Endothelial cell of umbilical vein (primary cell): Measurements from ENCODE around the gene ARPC5. TPM values are rescaled to one million over a fixed set of nuclear protein-coding genes. Genes with fewer than 3 reads are reported as not detected.

Source experiments
- BruUV-seq: library from RNA; stranded (reverse); fragments of 400-500 nt; replicated peaks from 2 replicates; lab custom pipeline; 2021; lab: Mats Ljungman, UMichigan
- CTCF ChIA-PET: fragments of 300-600, 350-600 bp; sonication (Branson Sonifier 250); formaldehyde crosslinking; loops from one replicate; lab custom pipeline; 2021; ENCODE audit warnings: antibody characterized with exemption, inconsistent platforms; lab: Charles Lee
- POLR2A ChIA-PET: fragments of 300-600, 350-600 bp; sonication (Branson Sonifier 250); formaldehyde crosslinking; loops from one replicate; lab custom pipeline; 2021; ENCODE audit warnings: antibody characterized with exemption, inconsistent platforms; lab: Charles Lee
- DNase-seq: peaks from one replicate; pipeline ENCODE4 v3.0.0-alpha.2; 2011; ENCODE audit warnings: low read depth, low spot score
- FAIRE-seq: peaks from 2 replicates; lab custom pipeline; 2011; peaks lifted over from hg19 to GRCh38; lab: Jason Lieb, UNC
- H2AFZ ChIP-seq: 2 replicates; pipeline ENCODE4 v1.6.0; 2012; ENCODE audit warnings: low read depth, low read length, control low read depth, inconsistent platforms
- H3K27ac ChIP-seq: 2 replicates; pipeline ENCODE4 v1.5.1; 2011; ENCODE audit warnings: low read depth, mild to moderate bottlenecking, control low read depth, low read length, moderate library complexity; ENCODE audit not compliant: insufficient read depth
- H3K27me3 ChIP-seq, 2 experiments: 2 replicates each; pipeline versions ENCODE4 v1.6.0 to v1.6.1; 2011; ENCODE audit warnings: low read length in 2 of 2, mixed read lengths in 1 of 2; ENCODE audit not compliant: control insufficient read depth in 2 of 2, insufficient read depth in 2 of 2
- H3K36me3 ChIP-seq, 2 experiments: 2 replicates in 1 of 2; 3 replicates in 1 of 2; pipeline ENCODE4 v1.5.1; 2011; ENCODE audit warnings: low read length in 2 of 2, mild to moderate bottlenecking in 1 of 2, moderate library complexity in 1 of 2; ENCODE audit not compliant: control insufficient read depth in 2 of 2, insufficient read depth in 2 of 2; ENCODE audit errors: extremely low read depth in 1 of 2
- H3K4me1 ChIP-seq: 3 replicates; pipeline ENCODE4 v1.5.1; 2011; ENCODE audit warnings: mild to moderate bottlenecking, low read length; ENCODE audit not compliant: control insufficient read depth, insufficient read depth; ENCODE audit errors: extremely low read depth
- H3K4me2 ChIP-seq: 2 replicates; pipeline ENCODE4 v1.6.1; 2011; ENCODE audit warnings: low read length, control low read depth, mixed read lengths; ENCODE audit not compliant: insufficient read depth
- H3K4me3 ChIP-seq, 3 experiments: fragments of 200-600 bp in 1 of 3; sonication (generic), shearing (Covaris generic) in 1 of 3; replicated peaks in 1 of 3; 2 replicates each; pipeline ENCODE4 v1.5.1; 2011 to 2016; ENCODE audit warnings: control low read depth in 3 of 3, low read length in 3 of 3, mild to moderate bottlenecking in 2 of 3, inconsistent platforms in 1 of 3, low read depth in 1 of 3, moderate library complexity in 1 of 3; ENCODE audit not compliant: insufficient read depth in 1 of 3
- H3K79me2 ChIP-seq: 2 replicates; pipeline ENCODE4 v1.6.0; 2012; ENCODE audit warnings: low read length, inconsistent platforms; ENCODE audit not compliant: control insufficient read depth, insufficient read depth
- H3K9ac ChIP-seq: replicated peaks from 2 replicates; pipeline ENCODE3; 2011; ENCODE audit warnings: low read length, control low read depth; ENCODE audit not compliant: insufficient read depth; ENCODE audit errors: extremely low read depth
- H3K9me1 ChIP-seq: replicated peaks from 3 replicates; pipeline ENCODE4 v1.6.0; 2011; ENCODE audit warnings: mild to moderate bottlenecking, low read length; ENCODE audit not compliant: control insufficient read depth, insufficient read depth; ENCODE audit errors: extremely low read depth
- H3K9me3 ChIP-seq: replicated peaks from 2 replicates; pipeline ENCODE4 v1.5.1; 2012; ENCODE audit warnings: low read length, inconsistent platforms; ENCODE audit not compliant: control insufficient read depth, insufficient read depth
- H4K20me1 ChIP-seq: replicated peaks from 2 replicates; pipeline ENCODE3; 2011; ENCODE audit warnings: mild to moderate bottlenecking, low read length; ENCODE audit not compliant: control insufficient read depth, insufficient read depth; ENCODE audit errors: extremely low read depth
- CTCF ChIP-seq, 2 donors: IDR thresholded peaks; 1 replicate in 1 of 2; 2 replicates in 1 of 2; pipeline ENCODE4 v1.5.1; 2011; ENCODE audit warnings: low read length in 2 of 2, mild to moderate bottlenecking in 2 of 2, moderate library complexity in 2 of 2, control low read depth in 1 of 2, inconsistent platforms in 1 of 2, low read depth in 1 of 2; ENCODE audit not compliant: insufficient read depth in 1 of 2; ENCODE audit errors: extremely low read depth in 1 of 2
- EZH2 ChIP-seq: IDR thresholded peaks from 2 replicates; pipeline ENCODE4 v1.6.1; 2012; ENCODE audit warnings: borderline replicate concordance, low read depth, mild to moderate bottlenecking, moderate library complexity, low read length, inconsistent platforms; ENCODE audit not compliant: severe bottlenecking
- FOS ChIP-seq: IDR thresholded peaks from 2 replicates; pipeline ENCODE4 v1.6.1; 2011; ENCODE audit warnings: mild to moderate bottlenecking, low read length, moderate library complexity, borderline replicate concordance; ENCODE audit not compliant: insufficient read depth
- GATA2 ChIP-seq: IDR thresholded peaks from 2 replicates; pipeline ENCODE4 v1.7.0; 2011; ENCODE audit warnings: low read depth, mild to moderate bottlenecking, moderate library complexity, mixed read lengths, low read length; ENCODE audit not compliant: insufficient read length, insufficient read depth
- JUN ChIP-seq: IDR thresholded peaks from 2 replicates; pipeline ENCODE4 v1.6.1; 2011; ENCODE audit warnings: borderline replicate concordance, low read depth; ENCODE audit not compliant: insufficient read length, insufficient read depth
- MYC ChIP-seq: IDR thresholded peaks from one replicate; pipeline ENCODE4 v1.6.1; 2011; ENCODE audit warnings: mild to moderate bottlenecking, low read depth, low read length
- POLR2A ChIP-seq: IDR thresholded peaks from 2 replicates; pipeline ENCODE4 v1.6.1; 2012; ENCODE audit warnings: low read depth, mild to moderate bottlenecking, control low read depth, low read length
- POLR2AphosphoS5 ChIP-seq: IDR thresholded peaks from 2 replicates; pipeline ENCODE4 v1.6.1; 2012; ENCODE audit warnings: low read depth, mild to moderate bottlenecking, control low read depth, low read length, moderate library complexity; ENCODE audit not compliant: insufficient read depth
- dilution Hi-C: fragments of 300-500 bp; cut with MboI; formaldehyde crosslinking; loops from one replicate; pipeline ENCODE4 v1.15.0; 2019; ENCODE audit warnings: low sequenced_read_pairs; ENCODE audit not compliant: extremely low pct_ligation_motif_present
- intact Hi-C: fragments of 100-400 bp; cut with micrococcal nuclease; formaldehyde crosslinking; loops from one replicate; pipeline ENCODE4 v1.10.0; 2022
- polyA plus RNA-seq, 4 experiments: library from polyadenylated mRNA; depleted of rRNA in 3 of 4; stranded (reverse) in 3 of 4; unstranded in 1 of 4; fragments of >200 nt; gene quantifications; 2 replicates each; pipeline versions ENCODE4 v1.2.1 to v1.2.3, GENCODE V29; 2011 to 2012; ENCODE audit warnings: missing spikeins in 1 of 4
- total RNA-seq: library from RNA; stranded (reverse); gene quantifications from 2 replicates; pipeline ENCODE4 v1.2.3, GENCODE V29; 2021
- TF ChIP-seq, protein P1 (sequence below): IDR thresholded peaks from 2 replicates; pipeline ENCODE4 v1.6.1; 2011; ENCODE audit not compliant: insufficient read depth, insufficient read length

ARPC5 gene
- total and polyA plus RNA-seq, 2 donors (not counting 3 experiments of a cell fraction or from before 2014, with no cell fraction given) = 110 to 185 TPM

DNA sequence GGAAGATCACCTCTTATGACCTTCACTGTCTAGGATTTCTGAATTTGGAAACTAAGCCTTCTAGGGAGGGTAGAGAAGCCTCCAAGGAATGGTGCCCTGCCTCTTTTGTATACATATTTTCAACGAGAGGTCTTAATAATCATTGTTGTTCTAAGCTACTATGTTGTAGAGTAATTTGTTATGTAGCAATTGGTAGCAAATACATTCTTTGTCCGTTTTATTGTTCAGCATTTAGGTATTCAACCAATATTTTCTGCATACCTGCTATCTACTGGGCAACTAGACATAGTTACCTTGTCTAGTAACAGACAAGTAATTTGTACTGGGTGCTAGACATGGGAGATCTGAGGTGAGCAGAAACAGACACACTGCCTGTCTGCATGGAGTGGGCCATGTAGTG, 24.6 kb downstream of the ARPC5 start:
- H2AFZ ChIP-seq = no peak overlapping the region
- peaks cover 16% of the 10 kb centered on the region for H3K4me1 ChIP-seq
- H3K27me3 ChIP-seq = no peaks in the 10 kb centered on the region
- BruUV-seq = no TSS peak
- H3K36me3 ChIP-seq = no peaks in the 10 kb centered on the region
- no peak for TF ChIP-seq GATA2
- TF ChIP-seq EZH2 = no peak
- no peak for TF ChIP-seq POLR2AphosphoS5
- TF ChIP-seq POLR2A = no peak
- H3K4me3 ChIP-seq = no peak overlapping the region
- no peak for DNase-seq
- ChIA-PET POLR2A (no interaction called here), CTCF (interaction anchor here (0.6 to 2.1 kb wide), 2 partner anchors 11 to 305 kb away, joined by 3 to 11 read pairs; no protein-coding TSS in a partner anchor)
- intact Hi-C loops = no loop called here
- no peak overlapping the region for H3K27ac ChIP-seq
- H3K79me2 ChIP-seq = no peaks in the 10 kb centered on the region
- no peaks in the 10 kb centered on the region for H4K20me1 ChIP-seq
- no peak for FAIRE-seq
- dilution Hi-C loops = no loop called here
- no peak overlapping the region for H3K9ac ChIP-seq
- H3K9me1 ChIP-seq = no peaks in the 10 kb centered on the region
- H3K4me2 ChIP-seq = no peak overlapping the region
- H3K9me3 ChIP-seq = no peaks in the 10 kb centered on the region

- no peak overlapping the region for H3K27ac ChIP-seq
- no peaks in the 10 kb centered on the region for H3K9me1 ChIP-seq
- peak overlapping the region; percentile 76 for H2AFZ ChIP-seq
- H3K9me3 ChIP-seq = no peaks in the 10 kb centered on the region
- H4K20me1 ChIP-seq = no peaks in the 10 kb centered on the region
- ChIA-PET CTCF (interaction anchor here (0.8 to 3.8 kb wide), 20 partner anchors 10 to 1082 kb away, joined by 3 to 40 read pairs (median 5); no protein-coding TSS in a partner anchor), POLR2A (no interaction called here)
- peaks cover 16% of the 10 kb centered on the region for H3K4me1 ChIP-seq
- dilution Hi-C loops (no loop called here), intact Hi-C loops (loop anchor here (1.0 kb wide), 1 partner anchor 138 kb away; the partner anchor contains the start of gene SMG7)
- no peaks in the 10 kb centered on the region for H3K36me3 ChIP-seq
- DNase-seq (peak; percentile 45), FAIRE-seq (peak; percentile 63)
- H3K27me3 ChIP-seq = no peaks in the 10 kb centered on the region
- no peak overlapping the region for H3K9ac ChIP-seq
- H3K79me2 ChIP-seq = no peaks in the 10 kb centered on the region
- no peak overlapping the region for H3K4me2 ChIP-seq
- BruUV-seq = no TSS peak
- TF ChIP-seq MYC (no peak), CTCF (IDR thresholded peaks at IDR 0.05; ENCODE audit: extremely low read depth in 1 of 2, insufficient read depth in 1 of 2, low read depth in 1 of 2, low read length in 2 of 2) (no peak), GATA2 (no peak), FOS (no peak), POLR2AphosphoS5 (no peak), POLR2A (no peak), JUN (no peak), EZH2 (no peak)
- TF ChIP-seq, protein P1, sequence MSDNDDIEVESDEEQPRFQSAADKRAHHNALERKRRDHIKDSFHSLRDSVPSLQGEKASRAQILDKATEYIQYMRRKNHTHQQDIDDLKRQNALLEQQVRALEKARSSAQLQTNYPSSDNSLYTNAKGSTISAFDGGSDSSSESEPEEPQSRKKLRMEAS = no peak
- no peak overlapping the region for H3K4me3 ChIP-seq
Measured at GRCh38 chr1:183609759-183610452, 25.7 kb downstream of the ARPC5 start.
